Measurements from ENCODE around the gene MEIS2. TPM values are rescaled to one million over a fixed set of nuclear protein-coding genes. Genes with fewer than 3 reads are reported as not detected.
A peak's percentile ranks its signal among the peaks of the same experiment; 100 is the strongest.

Gene MEIS2
- total RNA-seq, 6 donors from 2014 or later: 13.7 to 53.4 (median 21.4) TPM

DNA sequence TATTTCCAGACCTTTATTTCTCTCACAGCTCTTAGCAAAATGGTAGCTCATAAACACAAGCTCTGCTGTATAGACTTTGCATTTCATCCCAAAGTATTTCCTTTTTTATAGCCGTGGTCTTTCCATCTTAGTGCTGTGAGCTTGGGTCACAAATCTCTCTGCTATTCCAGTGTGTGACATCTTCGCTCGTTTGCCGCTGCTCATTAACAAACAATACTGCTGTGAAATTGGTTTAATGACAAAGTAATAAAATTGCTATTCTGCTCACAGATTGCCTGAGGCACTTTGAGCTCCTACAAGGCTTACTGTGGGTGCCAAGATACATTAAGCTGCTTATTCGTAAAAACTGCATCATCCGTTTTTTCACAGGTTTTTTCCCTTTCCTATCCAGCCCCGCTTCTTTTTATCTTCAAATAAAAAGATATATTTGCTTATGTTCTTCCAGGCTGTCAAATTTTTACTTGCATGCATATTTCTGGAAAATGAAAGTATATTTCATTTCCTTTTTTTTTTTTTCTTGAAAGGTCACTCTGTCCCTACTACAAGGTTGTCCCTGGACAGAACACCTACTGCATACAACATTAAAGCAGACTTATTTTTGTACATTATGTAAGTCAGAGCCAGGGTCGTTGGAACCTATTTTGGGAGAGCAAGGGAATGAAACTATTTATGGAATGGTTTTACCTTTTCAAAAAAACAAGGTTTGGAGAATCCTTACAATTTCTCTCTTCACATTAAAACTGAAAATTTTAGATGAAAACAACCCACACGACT is 174.5 kb downstream of the MEIS2 start:
- Histone ChIP-seq H3K36me3 (no peaks in the 10 kb centered on the region), H3K27me3 (no peaks in the 10 kb centered on the region), H3K4me1 (no peaks in the 10 kb centered on the region), H3K4me3 (no peak overlapping the region), H3K27ac (no peak overlapping the region), H3K9me3 (no peaks in the 10 kb centered on the region)
- 82 to 88% methylated on average over 9 of the region's 9 CpGs for WGBS, 2 donors
- ATAC-seq (ENCODE audit: low FRiP score in 2 of 2): no peak
- TF ChIP-seq POLR2A (IDR thresholded peaks at IDR 0.05) (no peak), CTCF (IDR thresholded peaks at IDR 0.05) (no peak), EP300 (IDR thresholded peaks at IDR 0.05) (no peak), POLR2AphosphoS5 (IDR thresholded peaks at IDR 0.05) (no peak)
- no peak for DNase-seq

DNA sequence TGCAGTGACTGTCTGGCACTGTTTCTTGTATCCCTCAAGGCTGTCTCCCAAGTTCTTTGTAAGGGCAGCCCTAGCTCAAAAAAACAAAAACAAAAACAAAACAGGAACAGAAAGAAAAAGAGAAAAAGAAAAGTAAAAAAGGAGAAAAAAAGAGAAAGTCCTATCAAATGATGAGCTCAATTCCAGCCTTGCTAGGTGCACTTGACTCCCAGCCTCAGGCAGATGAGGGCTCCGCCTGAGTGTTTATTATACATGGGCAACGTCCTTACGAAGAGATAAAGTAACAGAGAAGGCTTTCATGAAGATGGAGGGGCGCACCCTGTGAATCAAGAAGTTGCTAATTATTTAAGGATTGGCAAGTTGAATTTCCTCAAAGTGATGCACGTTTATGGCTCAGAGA is 175.3 kb downstream of the MEIS2 start:
- no peaks in the 10 kb centered on the region for H3K9me3 ChIP-seq
- TF ChIP-seq POLR2A (IDR thresholded peaks at IDR 0.05) (no peak), EP300 (IDR thresholded peaks at IDR 0.05) (no peak), CTCF (IDR thresholded peaks at IDR 0.05) (no peak), POLR2AphosphoS5 (IDR thresholded peaks at IDR 0.05) (no peak)
- no peak for ATAC-seq (ENCODE audit: low FRiP score in 2 of 2)
- no peaks in the 10 kb centered on the region for H3K27me3 ChIP-seq
- H3K4me3 ChIP-seq: no peak overlapping the region
- 85 to 88% methylated on average over 5 of the region's 5 CpGs for WGBS, 2 donors
- no peaks in the 10 kb centered on the region for H3K36me3 ChIP-seq
- no peaks in the 10 kb centered on the region for H3K4me1 ChIP-seq
- H3K27ac ChIP-seq: no peak overlapping the region
- no peak for DNase-seq

GRCh38 chr15:36924034-36924433 is 176.3 kb downstream of the MEIS2 start:
- Histone ChIP-seq H3K27ac (no peak overlapping the region), H3K36me3 (no peaks in the 10 kb centered on the region), H3K4me1 (no peaks in the 10 kb centered on the region), H3K9me3 (no peaks in the 10 kb centered on the region), H3K4me3 (no peak overlapping the region), H3K27me3 (no peaks in the 10 kb centered on the region)
- 79 to 89% methylated on average over 4 of the region's 4 CpGs for WGBS, 2 donors
- DNase-seq (no peak), ATAC-seq (ENCODE audit: low FRiP score in 2 of 2) (no peak)
- TF ChIP-seq EP300 (IDR thresholded peaks at IDR 0.05) (no peak), POLR2AphosphoS5 (IDR thresholded peaks at IDR 0.05) (no peak), POLR2A (IDR thresholded peaks at IDR 0.05) (no peak), CTCF (IDR thresholded peaks at IDR 0.05) (no peak)

- Histone ChIP-seq H3K4me3 (no peak overlapping the region), H3K9me3 (no peaks in the 10 kb centered on the region), H3K27ac (peak overlapping the region in 1 of 4 donors; percentile 32), H3K4me1 (no peaks in the 10 kb centered on the region), H3K27me3 (no peaks in the 10 kb centered on the region), H3K36me3 (no peaks in the 10 kb centered on the region)
- TF ChIP-seq CTCF (IDR thresholded peaks at IDR 0.05): no peak
- no peak for TF ChIP-seq EP300 (IDR thresholded peaks at IDR 0.05)
- TF ChIP-seq POLR2AphosphoS5 (IDR thresholded peaks at IDR 0.05): no peak
- no peak for TF ChIP-seq POLR2A (IDR thresholded peaks at IDR 0.05)
- WGBS, 2 donors: 67 to 72% methylated on average over 9 of the region's 9 CpGs
- DNase-seq (no peak), ATAC-seq (ENCODE audit: low FRiP score in 2 of 2) (no peak)
Observed at GRCh38 chr15:36921484-36922091, 178.8 kb downstream of the MEIS2 start.
